ENCODE measurements around the gene FCGBP. TPM values are rescaled to one million over a fixed set of nuclear protein-coding genes. Genes with fewer than 3 reads are reported as not detected.

The FCGBP gene
- total RNA-seq, 1 donor from 2014 or later: 10.3 TPM

DNA sequence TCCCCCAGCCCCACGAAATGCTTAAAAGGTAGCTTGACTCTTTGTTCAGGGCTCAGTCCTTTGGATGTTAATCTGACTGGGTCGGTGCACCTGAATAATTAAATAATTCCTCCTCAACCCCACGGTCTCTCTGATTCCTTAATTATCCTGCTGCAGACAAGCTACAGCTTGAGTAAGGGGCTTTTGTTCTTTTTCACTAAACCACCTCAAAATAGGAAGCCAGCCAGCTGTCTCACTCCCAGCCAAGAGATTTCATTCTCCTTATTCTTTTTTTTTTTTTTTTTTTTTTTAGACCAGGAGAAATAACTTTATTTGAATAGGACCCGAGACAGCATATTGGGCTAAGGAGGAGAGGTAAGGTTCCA is 7.9 kb upstream of the FCGBP start:
- H3K27me3 ChIP-seq: no peaks in the 10 kb centered on the region
- TF ChIP-seq, protein P1, sequence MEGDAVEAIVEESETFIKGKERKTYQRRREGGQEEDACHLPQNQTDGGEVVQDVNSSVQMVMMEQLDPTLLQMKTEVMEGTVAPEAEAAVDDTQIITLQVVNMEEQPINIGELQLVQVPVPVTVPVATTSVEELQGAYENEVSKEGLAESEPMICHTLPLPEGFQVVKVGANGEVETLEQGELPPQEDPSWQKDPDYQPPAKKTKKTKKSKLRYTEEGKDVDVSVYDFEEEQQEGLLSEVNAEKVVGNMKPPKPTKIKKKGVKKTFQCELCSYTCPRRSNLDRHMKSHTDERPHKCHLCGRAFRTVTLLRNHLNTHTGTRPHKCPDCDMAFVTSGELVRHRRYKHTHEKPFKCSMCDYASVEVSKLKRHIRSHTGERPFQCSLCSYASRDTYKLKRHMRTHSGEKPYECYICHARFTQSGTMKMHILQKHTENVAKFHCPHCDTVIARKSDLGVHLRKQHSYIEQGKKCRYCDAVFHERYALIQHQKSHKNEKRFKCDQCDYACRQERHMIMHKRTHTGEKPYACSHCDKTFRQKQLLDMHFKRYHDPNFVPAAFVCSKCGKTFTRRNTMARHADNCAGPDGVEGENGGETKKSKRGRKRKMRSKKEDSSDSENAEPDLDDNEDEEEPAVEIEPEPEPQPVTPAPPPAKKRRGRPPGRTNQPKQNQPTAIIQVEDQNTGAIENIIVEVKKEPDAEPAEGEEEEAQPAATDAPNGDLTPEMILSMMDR (IDR thresholded peaks at IDR 0.05): no peak
- H3K4me3 ChIP-seq: no peak overlapping the region
- DNase-seq: no peak
- intact Hi-C loops (cut with DNase I): no loop called here
- H3K4me1 ChIP-seq: peaks cover 21% of the 10 kb centered on the region
- no peak for ATAC-seq
- no peaks in the 10 kb centered on the region for H3K36me3 ChIP-seq
- no peak overlapping the region for H3K27ac ChIP-seq
- H3K9me3 ChIP-seq: peaks cover 9% of the 10 kb centered on the region

DNA sequence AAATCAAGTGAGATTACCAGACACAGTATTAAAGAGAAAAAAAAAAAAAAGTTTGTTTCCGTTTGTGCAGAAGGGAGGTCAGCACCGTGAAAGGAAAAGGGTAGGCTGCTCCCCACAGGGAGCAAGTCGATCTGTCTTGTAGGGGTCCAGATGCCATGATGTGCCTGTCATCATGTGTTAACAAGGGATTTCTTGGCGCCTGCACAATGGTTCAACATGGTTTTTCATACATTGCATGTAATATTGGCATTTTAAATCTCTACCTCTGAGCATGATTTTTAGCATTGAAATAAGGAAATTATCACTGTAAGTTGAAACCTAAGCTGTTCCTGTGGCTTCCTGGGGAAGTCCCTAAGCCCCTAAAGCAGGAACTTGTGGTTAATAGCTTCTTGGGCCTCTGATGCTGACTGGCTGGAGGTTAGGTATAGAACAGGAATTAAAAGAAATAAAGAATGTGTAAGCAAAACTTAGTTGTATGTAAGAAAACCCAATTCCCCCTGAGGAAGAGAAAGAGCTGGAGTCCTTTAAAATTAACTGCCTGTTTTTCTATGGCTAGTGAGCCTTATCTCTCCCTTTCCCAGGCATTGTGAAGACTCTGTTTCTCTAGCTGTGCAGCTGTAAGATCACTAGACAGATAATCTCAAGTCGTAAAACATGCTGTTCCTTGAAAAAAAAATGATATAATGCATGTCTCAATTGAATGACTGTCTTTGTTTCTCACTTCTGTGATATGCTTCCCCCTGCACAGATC is 7.4 kb upstream of the FCGBP start:
- H3K27ac ChIP-seq: no peak overlapping the region
- DNase-seq: no peak
- H3K9me3 ChIP-seq: peaks cover 9% of the 10 kb centered on the region
- TF ChIP-seq, protein P1 (IDR thresholded peaks at IDR 0.05): no peak
- no peaks in the 10 kb centered on the region for H3K36me3 ChIP-seq
- ATAC-seq: peak; percentile 92
- H3K4me1 ChIP-seq: peaks cover 21% of the 10 kb centered on the region
- no peak overlapping the region for H3K4me3 ChIP-seq
- intact Hi-C loops (cut with DNase I): no loop called here
- no peaks in the 10 kb centered on the region for H3K27me3 ChIP-seq

DNA sequence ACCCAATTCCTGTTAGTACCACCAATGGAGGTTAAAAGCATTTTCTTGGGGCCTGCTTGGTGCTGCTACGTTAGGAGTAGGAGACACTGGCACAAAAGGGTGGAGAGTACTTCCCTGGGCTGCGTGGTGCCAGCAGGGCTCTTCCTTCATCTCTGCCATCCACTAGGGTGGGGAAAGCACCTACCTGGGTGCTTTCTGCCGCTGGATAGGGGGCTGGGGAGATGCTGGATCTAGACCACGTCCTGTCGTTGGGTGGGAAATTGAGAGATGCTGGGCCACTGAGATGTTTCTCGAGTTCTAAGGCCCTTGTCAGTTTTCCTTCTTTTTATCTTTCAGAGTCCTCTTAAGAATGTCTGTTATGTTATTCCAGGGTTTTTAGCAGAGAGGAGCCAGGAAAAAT is 6.7 kb upstream of the FCGBP start:
- Histone ChIP-seq H3K4me3 (no peak overlapping the region), H3K27ac (no peak overlapping the region), H3K36me3 (no peaks in the 10 kb centered on the region), H3K27me3 (no peaks in the 10 kb centered on the region), H3K4me1 (peaks cover 21% of the 10 kb centered on the region), H3K9me3 (peaks cover 9% of the 10 kb centered on the region)
- DNase-seq (no peak), ATAC-seq (no peak)
- TF ChIP-seq, protein P1 (IDR thresholded peaks at IDR 0.05): no peak
- intact Hi-C loops (cut with DNase I): no loop called here

- no peak overlapping the region for H3K4me3 ChIP-seq
- H3K36me3 ChIP-seq: no peaks in the 10 kb centered on the region
- TF ChIP-seq, protein P1 (IDR thresholded peaks at IDR 0.05): no peak
- no peak overlapping the region for H3K27ac ChIP-seq
- peaks cover 21% of the 10 kb centered on the region for H3K4me1 ChIP-seq
- peaks cover 9% of the 10 kb centered on the region for H3K9me3 ChIP-seq
- ATAC-seq: no peak
- intact Hi-C loops (cut with DNase I): no loop called here
- H3K27me3 ChIP-seq: no peaks in the 10 kb centered on the region
- no peak for DNase-seq
These were observed 5.9 kb upstream of the FCGBP start for GRCh38 chr19:39940221-39940833.

DNA sequence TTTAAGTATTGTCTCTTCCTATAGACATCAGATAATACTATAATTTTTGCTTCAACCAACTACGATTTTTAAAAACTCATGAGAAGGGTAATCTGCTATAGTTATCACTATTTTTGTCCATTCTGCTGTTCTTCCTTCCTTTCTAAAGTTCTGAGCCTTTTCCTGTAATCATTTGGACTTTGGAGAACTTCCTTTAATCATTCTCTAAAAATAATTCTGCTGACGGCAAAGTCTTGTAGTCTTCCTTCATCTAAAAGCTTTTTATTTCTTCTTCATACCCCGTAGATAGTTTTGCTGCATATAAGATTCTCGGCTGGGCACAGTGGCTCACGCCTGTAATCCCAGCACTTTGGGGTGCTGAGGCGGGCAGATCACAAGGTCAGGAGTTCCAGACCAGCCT is 5.1 kb upstream of the FCGBP start:
- no peak for DNase-seq
- intact Hi-C loops (cut with DNase I): no loop called here
- peaks cover 14% of the 10 kb centered on the region for H3K4me1 ChIP-seq
- H3K27ac ChIP-seq: no peak overlapping the region
- H3K27me3 ChIP-seq: no peaks in the 10 kb centered on the region
- no peaks in the 10 kb centered on the region for H3K36me3 ChIP-seq
- ATAC-seq: no peak
- TF ChIP-seq, protein P1 (IDR thresholded peaks at IDR 0.05): no peak
- H3K9me3 ChIP-seq: peaks cover 9% of the 10 kb centered on the region
- no peak overlapping the region for H3K4me3 ChIP-seq

Measured in upper lobe of right lung (tissue), 1 donor.